Right ventricle myocardium inferior (tissue), 1 donor: ENCODE results near the gene UTP11. TPM values are rescaled to one million over a fixed set of nuclear protein-coding genes. Genes with fewer than 3 reads are reported as not detected.
A peak's percentile ranks its signal among the peaks of the same experiment; 100 is the strongest.

Source experiments
- ATAC-seq: fragments of 200-7000 bp; cut with Tn5 transposase; one replicate; pipeline ENCODE4 v1.9.1; 2020; ENCODE audit warnings: mild to moderate bottlenecking, moderate library complexity
- DNase-seq: peaks from one replicate; pipeline ENCODE4 v3.0.0; 2021; ENCODE audit errors: missing footprints
- intact Hi-C: fragments of 100-400 bp; cut with DNase I; formaldehyde crosslinking; loops from one replicate; pipeline ENCODE4 v1.11.0; 2022
- total RNA-seq: library from RNA; stranded (reverse); fragmentation: NEBNext Ultra II Directional; extraction: Animal tissue kit (Norgen Biotek cat#: 25700); gene quantifications from one replicate; pipeline ENCODE4 v1.2.1, GENCODE V29; 2021
- donor health status: DM: no; HTN: yes; CAD: no; lungs with severe emphysema.

UTP11 gene
- total RNA-seq, 1 donor from 2014 or later, result 42.3 TPM

- intact Hi-C loops, result no loop called here
- ATAC-seq (peak; percentile 28), DNase-seq (no peak)
Observed at GRCh38 chr1:38060498-38060897, 48.0 kb downstream of the UTP11 start.

DNA sequence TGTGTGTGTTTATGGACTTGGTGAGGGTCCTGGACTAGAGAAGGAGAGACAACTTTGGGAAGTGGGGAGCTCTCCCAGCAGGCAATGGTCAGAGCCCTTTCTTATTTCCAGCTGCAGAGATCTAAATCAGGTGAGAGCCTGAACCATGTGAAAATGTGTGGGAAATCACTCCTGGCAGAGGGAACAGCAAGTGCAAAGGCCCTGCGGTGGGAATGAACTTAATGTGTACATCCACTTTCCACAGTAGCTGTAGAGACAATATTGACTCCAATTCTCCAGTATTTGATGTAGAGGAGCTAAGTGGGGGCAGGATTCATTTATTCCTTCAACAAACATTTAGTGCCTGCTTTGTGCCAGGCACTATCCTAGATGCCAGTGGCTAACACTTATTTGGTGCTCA, 48.8 kb downstream of the UTP11 start:
- ATAC-seq (no peak), DNase-seq (no peak)
- intact Hi-C loops, result no loop called here

- ATAC-seq, result no peak
- DNase-seq, result no peak
- intact Hi-C loops, result no loop called here
Observed at GRCh38 chr1:38061883-38062328, 49.4 kb downstream of the UTP11 start.

GRCh38 chr1:38062361-38063288, 50.1 kb downstream of the UTP11 start:
- intact Hi-C loops, result no loop called here
- DNase-seq (no peak), ATAC-seq (no peak)

DNA sequence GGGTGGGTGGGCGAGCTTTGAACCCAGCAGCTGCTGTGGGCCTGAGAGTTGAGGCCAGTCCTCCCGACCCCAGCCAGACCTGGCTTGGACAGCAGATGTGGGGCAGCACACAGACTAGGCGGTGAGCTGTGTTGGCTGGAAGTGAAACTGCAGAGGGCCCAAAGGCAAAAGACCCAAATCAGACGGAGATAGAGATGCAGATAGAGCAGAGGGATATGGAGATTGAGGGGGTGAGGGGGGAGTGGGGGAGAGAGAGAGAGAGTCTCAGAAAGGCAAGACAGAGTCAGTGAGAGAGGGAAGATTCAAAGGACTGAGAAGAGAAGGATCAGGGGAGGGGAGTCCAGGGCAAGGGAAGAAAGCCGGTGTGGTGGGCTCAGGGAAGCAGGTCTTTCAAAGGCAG, 51.1 kb downstream of the UTP11 start:
- DNase-seq (no peak), ATAC-seq (no peak)
- intact Hi-C loops, result no loop called here

GRCh38 chr1:38064197-38064903, 51.8 kb downstream of the UTP11 start:
- intact Hi-C loops, result no loop called here
- DNase-seq (no peak), ATAC-seq (no peak)

DNA sequence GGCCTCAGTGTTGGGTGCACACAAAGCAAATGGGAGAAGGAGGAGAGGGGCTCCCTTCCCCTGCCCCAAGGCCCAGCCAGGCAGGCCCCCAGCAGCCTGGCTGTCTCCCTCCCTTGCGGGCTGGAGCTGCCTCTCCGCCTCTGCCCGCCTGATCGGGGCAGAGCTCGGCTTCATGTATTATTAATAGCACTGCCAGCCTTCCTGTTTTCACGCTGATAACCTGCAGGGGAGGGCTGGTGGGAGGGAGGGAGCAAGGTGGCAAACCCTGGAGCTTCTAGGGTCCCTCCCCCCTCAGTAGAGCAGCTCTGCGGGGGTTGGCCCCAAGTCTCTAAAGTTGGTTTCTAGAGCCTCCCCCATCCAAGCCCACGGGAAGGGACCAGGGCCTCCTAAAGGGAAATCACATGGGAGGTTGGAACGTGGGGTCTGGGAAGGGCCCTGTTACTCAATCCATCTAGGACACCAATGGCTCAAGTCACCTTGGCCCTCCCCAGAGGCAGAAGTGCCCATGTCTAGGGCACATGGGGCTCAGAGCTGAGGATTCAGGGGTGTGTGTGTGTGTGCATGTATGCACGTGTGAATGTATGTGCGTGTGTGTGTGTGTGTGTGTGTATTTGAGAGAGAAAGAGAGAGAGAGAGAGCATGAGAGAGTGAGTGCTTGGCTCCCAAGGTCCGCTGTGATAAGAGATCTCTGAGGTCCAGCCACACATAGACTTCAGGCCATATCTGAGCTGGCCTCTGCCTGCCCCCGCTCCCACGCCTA, 55.9 kb downstream of the UTP11 start:
- ATAC-seq (no peak), DNase-seq (no peak)
- intact Hi-C loops, result no loop called here

GRCh38 chr1:38068980-38069340, 56.4 kb downstream of the UTP11 start:
- intact Hi-C loops, result no loop called here
- ATAC-seq, result no peak
- DNase-seq, result no peak

- DNase-seq (no peak), ATAC-seq (no peak)
- intact Hi-C loops, result no loop called here
Observed at GRCh38 chr1:38071312-38072256, 59.0 kb downstream of the UTP11 start.

DNA sequence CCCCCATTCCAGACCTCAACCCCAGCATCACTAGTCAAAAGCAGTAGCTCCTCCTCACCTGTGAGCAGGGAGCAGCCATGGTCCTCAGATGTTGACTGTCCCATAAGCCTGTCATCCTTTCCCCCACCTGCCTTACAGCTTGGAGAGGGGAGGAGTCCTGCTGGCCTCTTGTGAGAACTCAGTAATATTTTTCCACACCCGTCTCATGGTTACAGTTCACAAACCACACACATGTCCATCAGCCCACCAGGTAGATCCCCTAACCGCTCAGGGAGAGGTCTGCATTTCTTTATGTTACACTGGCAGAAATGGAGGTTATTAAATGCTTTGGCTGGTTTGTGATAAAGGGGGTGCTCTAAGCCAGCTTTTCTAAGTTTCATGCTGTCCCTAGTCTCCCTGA, 60.3 kb downstream of the UTP11 start:
- no peak for DNase-seq
- ATAC-seq, result no peak
- intact Hi-C loops, result no loop called here

- DNase-seq (no peak), ATAC-seq (no peak)
- intact Hi-C loops, result no loop called here
Observed at GRCh38 chr1:38073534-38074301, 61.2 kb downstream of the UTP11 start.

DNA sequence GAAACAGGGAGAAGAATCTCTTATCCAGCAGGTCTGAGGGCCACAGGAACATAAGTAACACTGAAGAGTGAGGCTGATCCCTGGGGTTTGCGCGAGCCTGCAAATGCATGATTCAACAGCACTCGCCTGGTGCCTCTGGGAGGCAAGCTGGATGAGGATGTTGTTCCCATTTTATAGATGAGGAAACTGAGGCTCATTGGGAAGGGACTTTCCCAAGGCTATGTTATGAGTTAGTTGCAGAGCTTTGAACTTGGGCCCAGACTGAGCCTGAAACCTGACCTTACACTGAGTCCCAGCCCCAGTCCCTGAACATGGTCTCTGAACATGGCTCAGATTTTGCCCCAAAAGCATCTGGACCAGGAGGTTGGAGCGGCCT, 61.8 kb downstream of the UTP11 start:
- intact Hi-C loops, result no loop called here
- no peak for ATAC-seq
- no peak for DNase-seq

Other genes starting within 250 kb of the UTP11 start
- gene EPHA10, start 247.6 kb upstream of the UTP11 start, total RNA-seq, result 0.32 TPM
- 1.2 TPM for gene MANEAL, start 218.9 kb upstream of the UTP11 start, total RNA-seq
- 52.6 TPM for gene C1orf122, start 204.9 kb upstream of the UTP11 start, total RNA-seq
- 4.8 TPM for gene YRDC, start 204.5 kb upstream of the UTP11 start, total RNA-seq
- 8.1 TPM for gene MTF1, start 153.1 kb upstream of the UTP11 start, total RNA-seq
- 11.2 TPM for gene INPP5B, start 65.7 kb upstream of the UTP11 start, total RNA-seq
- gene SF3A3, start 22.7 kb upstream of the UTP11 start, total RNA-seq, result 26.9 TPM
- 20.2 TPM for gene FHL3, start 7.2 kb upstream of the UTP11 start, total RNA-seq
- 0.11 TPM for gene POU3F1, start 34.1 kb downstream of the UTP11 start, total RNA-seq